K562 (cell line): ENCODE results near the gene G6PC3. TPM values are rescaled to one million over a fixed set of nuclear protein-coding genes. Genes with fewer than 3 reads are reported as not detected.

Source experiments
- ARNT ChIP-seq, 2 experiments: fragments of 450-650 bp; IDR thresholded peaks; 2 replicates each; pipeline ENCODE4 v1.6.1; 2016; ENCODE audit warnings: mild to moderate bottlenecking in 1 of 2
- E2F1 ChIP-seq: sonication (generic); formaldehyde crosslinking; IDR thresholded peaks from 2 replicates; pipeline ENCODE4 v1.8.1; 2023; ENCODE audit warnings: mild to moderate bottlenecking, missing genetic modification reagents, moderate library complexity
- EWSR1 ChIP-seq: fragments of 450-650 bp; IDR thresholded peaks from 2 replicates; pipeline ENCODE4 v1.6.1; 2018; ENCODE audit warnings: borderline replicate concordance, mild to moderate bottlenecking, low read depth, moderate library complexity; ENCODE audit not compliant: partially characterized antibody
- HMGN3 ChIP-seq: IDR thresholded peaks from 2 replicates; pipeline ENCODE4 v1.6.1; 2011; ENCODE audit warnings: borderline replicate concordance, low read depth, mild to moderate bottlenecking, mixed read lengths, low read length; ENCODE audit not compliant: insufficient read length; ENCODE audit errors: extremely low read depth
- NCOR1 ChIP-seq: fragments of 450-650 bp; IDR thresholded peaks from 2 replicates; pipeline ENCODE4 v1.6.1; 2016; ENCODE audit warnings: mild to moderate bottlenecking, moderate library complexity
- PKNOX1 ChIP-seq: fragments of 450-650 bp; IDR thresholded peaks from 2 replicates; pipeline ENCODE4 v1.6.1; 2016
- RBFOX2 ChIP-seq: fragments of 200-400 bp; formaldehyde crosslinking; IDR thresholded peaks from 2 replicates; pipeline ENCODE4 v1.6.1; 2017; ENCODE audit warnings: low read depth, mild to moderate bottlenecking, low read length, moderate library complexity
- REST ChIP-seq, 2 experiments: fragments of 450-650 bp; formaldehyde crosslinking in 1 of 2; IDR thresholded peaks; 2 replicates each; pipeline versions ENCODE4 v1.4.0 to v1.6.1; 2014 to 2020; ENCODE audit warnings: mild to moderate bottlenecking in 2 of 2, borderline replicate concordance in 1 of 2, low read depth in 1 of 2
- ZNF551 ChIP-seq: fragments of 250-450 bp; sonication (Bioruptor Pico); IDR thresholded peaks from 2 replicates; pipeline ENCODE4 v1.5.0; 2021; ENCODE audit warnings: mild to moderate bottlenecking, moderate library complexity
- ZNF583 ChIP-seq: fragments of 250-450 bp; sonication (Bioruptor Pico); IDR thresholded peaks from 2 replicates; pipeline ENCODE4 v1.4.0; 2020
- ZNF592 ChIP-seq: fragments of 450-650 bp; IDR thresholded peaks from 2 replicates; pipeline ENCODE4 v1.6.1; 2017; ENCODE audit warnings: antibody characterized with exemption, mild to moderate bottlenecking
- ZNF778 ChIP-seq: fragments of 450-650 bp; formaldehyde crosslinking; IDR thresholded peaks from 2 replicates; pipeline ENCODE4 v1.4.0; 2020; ENCODE audit warnings: mild to moderate bottlenecking, moderate library complexity
- polyA plus RNA-seq, 8 experiments: library from polyadenylated mRNA; depleted of rRNA in 4 of 8; stranded (reverse) in 5 of 8; unstranded in 3 of 8; fragments of >200 nt; fragmentation: Nextera tagmentation in 2 of 8; fragmentation: Illumina TruSeq in 1 of 8; extraction: Ambion mirVana in 2 of 8; extraction: Trizol in 1 of 8; gene quantifications; 2 replicates each; pipeline versions ENCODE4 v1.2.1 to v1.2.3, GENCODE V29; 2011 to 2014; ENCODE audit warnings: inconsistent platforms in 1 of 8, missing spikeins in 1 of 8
- total RNA-seq, 7 experiments: library from RNA; depleted of rRNA in 6 of 7; stranded (reverse); fragments of >200 nt in 6 of 7; fragmentation: Illumina TruSeq in 2 of 7; extraction: Trizol in 2 of 7; gene quantifications; 2 replicates each; pipeline versions ENCODE4 v1.2.1 to v1.2.3, GENCODE V29; 2011 to 2021; ENCODE audit warnings: low replicate concordance in 1 of 7

Gene G6PC3
- total and polyA plus RNA-seq, 9 of the 15 experiments (the other 6 are each of a cell fraction or from before 2014, with no cell fraction given): 10.4 to 57.8 (median 31.1) TPM

- no peak for TF ChIP-seq ZNF592
- no peak for TF ChIP-seq PKNOX1
- TF ChIP-seq ZNF778 (CRISPR knock-in tag): no peak
- TF ChIP-seq ZNF583 (CRISPR knock-in tag): no peak
- no peak for TF ChIP-seq EWSR1
- TF ChIP-seq REST (IDR thresholded peaks at IDR 0.05; ENCODE audit: borderline replicate concordance): 0 out of 2 replicates have a peak, but pooled peaks have one; percentile 26
- 0 out of 2 replicates have a peak, but pooled peaks have one; percentile 44 for TF ChIP-seq REST (CRISPR knock-in tag; IDR thresholded peaks at IDR 0.05; ENCODE audit: low read depth)
- no peak for TF ChIP-seq ARNT (IDR thresholded peaks at IDR 0.05)
- peak; percentile 99 for TF ChIP-seq RBFOX2
- peak; percentile 82 for TF ChIP-seq E2F1 (CRISPR knock-in tag)
- peak; percentile 41 for TF ChIP-seq HMGN3
- TF ChIP-seq NCOR1: no peak
- no peak for TF ChIP-seq ZNF551 (CRISPR knock-in tag)
Measured at GRCh38 chr17:44066204-44066930, 4.2 kb upstream of the G6PC3 start, which contains the start of gene LSM12 (continued).
